Transverse colon (tissue), 4 donors: Measurements from ENCODE around the gene XRRA1. TPM values are rescaled to one million over a fixed set of nuclear protein-coding genes. Genes with fewer than 3 reads are reported as not detected.

Experiments
- DNase-seq: peaks from one replicate; pipeline ENCODE4 v3.0.0-alpha.2; 2019
- H3K27ac ChIP-seq, 4 donors: fragments of 200-600 bp; sonication (generic); 2 replicates each; pipeline ENCODE4 v1.5.1; 2016 to 2018; ENCODE audit warnings: inconsistent platforms in 4 of 4
- H3K27me3 ChIP-seq: fragments of 200-600 bp; sonication (generic); 2 replicates; pipeline ENCODE4 v1.5.1; 2017; ENCODE audit warnings: inconsistent platforms
- H3K36me3 ChIP-seq, 4 donors: fragments of 200-600 bp; sonication (generic); 2 replicates each; pipeline ENCODE4 v1.5.1; 2017 to 2019; ENCODE audit warnings: inconsistent platforms in 4 of 4
- H3K4me1 ChIP-seq, 4 donors: fragments of 200-600 bp; sonication (generic); 2 replicates each; pipeline ENCODE4 v1.5.1; 2017 to 2020; ENCODE audit warnings: inconsistent platforms in 4 of 4
- H3K4me3 ChIP-seq, 4 donors: fragments of 200-600 bp; sonication (generic); 1 replicate in 1 of 4; 2 replicates in 3 of 4; pipeline versions ENCODE4 v1.5.1 to v1.6.1; 2017 to 2019; ENCODE audit warnings: inconsistent platforms in 4 of 4
- H3K9me3 ChIP-seq, 2 donors: fragments of 200-600 bp; sonication (generic); 2 replicates each; pipeline ENCODE4 v1.5.1; 2017 to 2019; ENCODE audit warnings: inconsistent platforms in 2 of 2
- EP300 ChIP-seq: sonication (generic); formaldehyde crosslinking; IDR thresholded peaks from one replicate; pipeline ENCODE4 v1.6.1; 2017; ENCODE audit warnings: antibody characterized with exemption, low read depth
- POLR2A ChIP-seq: fragments of 450-650 bp; IDR thresholded peaks from one replicate; pipeline ENCODE4 v1.6.1; 2016; ENCODE audit warnings: antibody characterized with exemption, mild to moderate bottlenecking, moderate library complexity
- POLR2AphosphoS5 ChIP-seq, 3 donors: sonication (generic); formaldehyde crosslinking; IDR thresholded peaks; one replicate each; pipeline ENCODE4 v1.6.1; 2016; ENCODE audit warnings: antibody characterized with exemption in 3 of 3
- WGBS, 2 donors: methylation state at CpG; one replicate each; pipeline ENCODE4 v1.1.5; 2018; ENCODE audit warnings: low coverage in 1 of 2; 5-methylcytosine and 5-hydroxymethylcytosine counted together
- in situ Hi-C, 4 donors: fragments of 200-750 bp; cut with MboI; loops; one replicate each; pipeline versions ENCODE4 v1.15.0 to v1.15.1; 2017; ENCODE audit warnings: low sequenced_read_pairs in 3 of 4, low pct_ligation_motif_present in 1 of 4, low pct_unique_long_range_greater_than_20kb in 1 of 4
- intact Hi-C: fragments of 100-400 bp; cut with DNase I; formaldehyde crosslinking; loops from one replicate; pipeline ENCODE4 v1.15.1; 2023; ENCODE audit warnings: low total_unique reads
- total RNA-seq, 4 donors: library from RNA; depleted of rRNA; stranded (reverse); fragments of >200 nt; gene quantifications; one replicate each; pipeline ENCODE4 v1.1.0, GENCODE V29; 2016
- TF ChIP-seq, protein P1 (sequence below), 5 experiments: fragments of 200-600 bp in 3 of 5; fragments of 450-650 bp in 2 of 5; sonication (generic) in 3 of 5; IDR thresholded peaks; 1 replicate in 2 of 5; 2 replicates in 3 of 5; pipeline ENCODE4 v1.5.1; 2016 to 2017; ENCODE audit warnings: antibody characterized with exemption in 5 of 5, inconsistent platforms in 3 of 5, mild to moderate bottlenecking in 2 of 5, moderate library complexity in 1 of 5

Gene XRRA1
- total RNA-seq, 4 donors from 2014 or later = 5.7 to 61.0 (median 17.2) TPM

DNA sequence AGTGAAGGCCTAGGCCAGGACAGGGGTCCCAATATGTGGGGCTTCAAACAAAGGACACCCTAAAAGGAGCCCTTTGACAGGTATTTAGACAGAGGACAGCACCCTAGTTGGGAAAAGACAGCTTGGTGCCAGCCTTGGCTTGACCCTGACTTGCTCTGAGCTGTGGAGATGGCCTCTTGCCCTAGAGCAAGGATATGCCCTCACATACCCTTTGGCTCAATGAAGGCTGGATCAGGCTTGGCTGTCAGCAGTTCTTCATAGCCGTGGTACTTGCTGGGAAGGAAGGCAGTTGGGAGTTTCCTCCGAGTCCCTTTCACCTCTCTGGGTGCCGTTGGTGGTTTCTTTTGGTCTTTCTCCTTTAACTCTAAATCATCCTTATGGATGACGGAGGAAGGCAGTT lies 104.0 kb downstream of the XRRA1 start:
- Histone ChIP-seq H3K27ac (no peak overlapping the region), H3K36me3 (peaks cover 0 to 21% (median 7%) of the 10 kb centered on the region in 4 donors), H3K9me3 (no peaks in the 10 kb centered on the region), H3K4me3 (no peak overlapping the region), H3K4me1 (no peaks in the 10 kb centered on the region), H3K27me3 (no peaks in the 10 kb centered on the region)
- TF ChIP-seq POLR2AphosphoS5 (IDR thresholded peaks at IDR 0.05) = no peak
- TF ChIP-seq POLR2A = no peak
- no peak for TF ChIP-seq EP300
- TF ChIP-seq, protein P1, sequence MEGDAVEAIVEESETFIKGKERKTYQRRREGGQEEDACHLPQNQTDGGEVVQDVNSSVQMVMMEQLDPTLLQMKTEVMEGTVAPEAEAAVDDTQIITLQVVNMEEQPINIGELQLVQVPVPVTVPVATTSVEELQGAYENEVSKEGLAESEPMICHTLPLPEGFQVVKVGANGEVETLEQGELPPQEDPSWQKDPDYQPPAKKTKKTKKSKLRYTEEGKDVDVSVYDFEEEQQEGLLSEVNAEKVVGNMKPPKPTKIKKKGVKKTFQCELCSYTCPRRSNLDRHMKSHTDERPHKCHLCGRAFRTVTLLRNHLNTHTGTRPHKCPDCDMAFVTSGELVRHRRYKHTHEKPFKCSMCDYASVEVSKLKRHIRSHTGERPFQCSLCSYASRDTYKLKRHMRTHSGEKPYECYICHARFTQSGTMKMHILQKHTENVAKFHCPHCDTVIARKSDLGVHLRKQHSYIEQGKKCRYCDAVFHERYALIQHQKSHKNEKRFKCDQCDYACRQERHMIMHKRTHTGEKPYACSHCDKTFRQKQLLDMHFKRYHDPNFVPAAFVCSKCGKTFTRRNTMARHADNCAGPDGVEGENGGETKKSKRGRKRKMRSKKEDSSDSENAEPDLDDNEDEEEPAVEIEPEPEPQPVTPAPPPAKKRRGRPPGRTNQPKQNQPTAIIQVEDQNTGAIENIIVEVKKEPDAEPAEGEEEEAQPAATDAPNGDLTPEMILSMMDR (IDR thresholded peaks at IDR 0.05) = no peak
- in situ Hi-C loops = no loop called here
- WGBS, 2 donors = 92 to 100% methylated on average over 1 to 4 of the region's 4 CpGs
- DNase-seq = no peak
- intact Hi-C loops = no loop called here

DNA sequence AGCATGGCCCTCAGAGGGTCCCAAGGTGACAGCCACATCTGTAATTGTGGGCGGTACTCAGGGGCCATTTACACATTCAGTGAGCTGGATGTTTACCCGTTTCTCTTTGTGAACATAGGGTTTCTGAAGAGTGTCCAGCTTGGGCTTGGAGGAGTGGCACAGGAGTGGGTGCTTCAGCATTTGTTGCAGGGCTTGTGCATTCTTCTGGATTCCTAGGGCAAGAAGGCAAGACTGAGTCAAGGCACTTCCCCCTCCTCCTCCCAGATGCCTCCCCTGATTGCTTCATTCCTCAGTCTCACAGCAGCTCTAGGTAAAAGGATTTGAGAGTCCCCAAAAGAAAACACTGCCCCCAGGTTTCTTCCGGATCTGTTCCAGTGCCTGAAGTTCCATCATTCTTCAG lies 104.8 kb downstream of the XRRA1 start:
- in situ Hi-C loops = no loop called here

DNA sequence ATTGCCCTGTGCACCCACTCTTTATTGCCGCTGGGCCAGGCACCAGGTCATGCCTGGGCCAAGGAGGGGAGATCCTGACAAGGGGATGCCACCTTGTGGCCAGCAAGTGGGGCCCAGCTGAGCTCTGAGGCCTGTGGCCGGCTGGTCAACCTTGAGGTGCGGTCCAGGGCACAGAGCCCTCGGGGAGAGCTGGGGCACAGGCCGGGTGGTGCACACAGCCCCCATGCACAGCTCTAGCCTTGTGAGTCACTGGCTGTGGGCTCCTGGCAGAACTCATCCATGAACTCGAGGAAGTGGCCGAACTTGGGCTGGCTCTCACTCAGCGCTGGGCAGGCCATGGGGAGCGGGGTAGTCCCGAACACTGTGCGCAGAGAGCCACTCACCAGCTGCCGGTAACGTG lies 105.9 kb downstream of the XRRA1 start:
- WGBS, 2 donors = 97% methylated on average over 13 of the region's 13 CpGs; no CpG with 5 or more reads in 1 of the 2 donors
- no peaks in the 10 kb centered on the region for H3K4me1 ChIP-seq
- no peaks in the 10 kb centered on the region for H3K27me3 ChIP-seq
- in situ Hi-C loops = no loop called here
- H3K4me3 ChIP-seq = no peak overlapping the region
- DNase-seq = no peak
- peaks cover 0 to 20% (median 7%) of the 10 kb centered on the region in 4 donors for H3K36me3 ChIP-seq
- intact Hi-C loops = no loop called here
- TF ChIP-seq EP300 (no peak), POLR2A (no peak), POLR2AphosphoS5 (IDR thresholded peaks at IDR 0.05) (no peak)
- TF ChIP-seq, protein P1 (IDR thresholded peaks at IDR 0.05) = no peak
- no peak overlapping the region for H3K27ac ChIP-seq
- H3K9me3 ChIP-seq = no peaks in the 10 kb centered on the region

More for the DNA sequence above, 104.8 kb downstream of the XRRA1 start:
- intact Hi-C loops = no loop called here
- no peak for DNase-seq
- H3K36me3 ChIP-seq = peaks cover 0 to 21% (median 7%) of the 10 kb centered on the region in 4 donors
- TF ChIP-seq, protein P1 (IDR thresholded peaks at IDR 0.05) = no peak
- TF ChIP-seq EP300 (no peak), POLR2AphosphoS5 (IDR thresholded peaks at IDR 0.05) (no peak), POLR2A (no peak)
- H3K4me1 ChIP-seq = no peaks in the 10 kb centered on the region
- H3K4me3 ChIP-seq = no peak overlapping the region
- H3K27ac ChIP-seq = no peak overlapping the region
- H3K27me3 ChIP-seq = no peaks in the 10 kb centered on the region
- 62 to 94% methylated on average over 2 to 3 of the region's 3 CpGs for WGBS, 2 donors
- H3K9me3 ChIP-seq = no peaks in the 10 kb centered on the region

DNA sequence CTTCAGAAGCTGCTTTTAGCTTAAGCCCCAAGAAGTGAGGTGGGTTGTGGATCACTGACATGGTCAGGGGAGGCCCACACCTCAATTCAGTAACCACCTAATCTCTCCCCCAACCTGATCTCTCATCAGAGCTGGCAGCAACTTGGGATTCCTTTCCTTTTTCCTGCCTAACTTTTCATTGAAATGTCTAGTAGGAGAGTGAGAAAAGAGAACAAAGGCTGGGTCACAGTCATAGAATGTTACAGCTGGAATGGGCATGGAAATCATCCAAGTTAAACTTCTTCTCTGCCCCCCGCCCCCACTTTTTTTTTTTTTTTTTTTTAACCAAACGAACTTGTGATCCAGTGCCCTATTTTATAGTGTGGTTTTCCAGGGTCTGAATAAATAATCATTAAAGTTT lies 108.4 kb downstream of the XRRA1 start:
- Histone ChIP-seq H3K4me3 (no peak overlapping the region), H3K27me3 (no peaks in the 10 kb centered on the region), H3K27ac (no peak overlapping the region), H3K4me1 (no peaks in the 10 kb centered on the region), H3K9me3 (no peaks in the 10 kb centered on the region), H3K36me3 (peaks cover 0 to 30% (median 13%) of the 10 kb centered on the region in 4 donors)
- WGBS, 2 donors = 68% methylated on average over 2 of the region's 2 CpGs; no CpG with 5 or more reads in 1 of the 2 donors
- in situ Hi-C loops = no loop called here
- intact Hi-C loops = no loop called here
- no peak for DNase-seq
- TF ChIP-seq, protein P1 (IDR thresholded peaks at IDR 0.05) = no peak
- TF ChIP-seq EP300 = no peak
- no peak for TF ChIP-seq POLR2AphosphoS5 (IDR thresholded peaks at IDR 0.05)
- no peak for TF ChIP-seq POLR2A
